Fibroblast of skin of left quadriceps (primary cell): ENCODE data around the gene RNU6-9.

ENCODE experiments used
- DNase-seq, 2 experiments: peaks; one replicate each; pipeline ENCODE4 v3.0.0-alpha.2; 2013; ENCODE audit warnings: low read depth in 2 of 2

The RNU6-9 gene

GRCh38 chr19:918481-919198 is 25.4 kb downstream of the RNU6-9 start:
- DNase-seq: no peak

DNA sequence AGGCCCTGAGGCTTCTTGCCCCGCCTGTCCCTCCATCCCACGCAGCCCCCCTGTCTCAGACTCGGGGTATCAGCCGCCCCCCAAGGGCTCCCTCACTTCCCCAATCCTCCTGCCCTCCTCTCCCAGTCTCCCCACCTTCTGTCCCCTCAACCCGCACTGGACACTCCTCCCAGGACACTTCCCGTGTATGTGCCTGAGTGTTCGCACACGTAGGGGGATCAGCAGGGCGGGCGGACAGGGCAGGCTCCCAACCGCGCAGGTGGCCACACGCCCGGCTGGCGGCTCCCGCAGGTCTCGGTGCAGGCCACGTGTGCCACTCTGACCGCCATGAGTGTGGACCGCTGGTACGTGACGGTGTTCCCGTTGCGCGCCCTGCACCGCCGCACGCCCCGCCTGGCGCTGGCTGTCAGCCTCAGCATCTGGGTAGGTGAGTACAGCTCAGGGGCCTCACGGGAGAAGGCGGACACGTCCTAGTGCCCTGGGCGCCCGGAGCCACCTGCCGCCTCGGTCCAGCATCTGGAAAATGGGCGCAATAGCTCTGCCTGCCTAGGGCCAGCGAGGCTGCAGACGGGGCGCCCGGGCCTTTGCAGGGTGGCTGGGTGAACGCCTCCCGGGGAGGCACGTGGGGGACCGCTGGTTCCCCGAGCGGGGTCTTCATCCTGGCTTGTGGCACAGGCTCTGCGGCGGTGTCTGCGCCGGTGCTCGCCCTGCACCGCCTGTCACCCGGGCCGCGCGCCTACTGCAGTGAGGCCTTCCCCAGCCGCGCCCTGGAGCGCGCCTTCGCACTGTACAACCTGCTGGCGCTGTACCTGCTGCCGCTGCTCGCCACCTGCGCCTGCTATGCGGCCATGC is 26.1 kb downstream of the RNU6-9 start:
- no peak for DNase-seq

GRCh38 chr19:920051-920864 is 27.0 kb downstream of the RNU6-9 start:
- no peak for DNase-seq

DNA sequence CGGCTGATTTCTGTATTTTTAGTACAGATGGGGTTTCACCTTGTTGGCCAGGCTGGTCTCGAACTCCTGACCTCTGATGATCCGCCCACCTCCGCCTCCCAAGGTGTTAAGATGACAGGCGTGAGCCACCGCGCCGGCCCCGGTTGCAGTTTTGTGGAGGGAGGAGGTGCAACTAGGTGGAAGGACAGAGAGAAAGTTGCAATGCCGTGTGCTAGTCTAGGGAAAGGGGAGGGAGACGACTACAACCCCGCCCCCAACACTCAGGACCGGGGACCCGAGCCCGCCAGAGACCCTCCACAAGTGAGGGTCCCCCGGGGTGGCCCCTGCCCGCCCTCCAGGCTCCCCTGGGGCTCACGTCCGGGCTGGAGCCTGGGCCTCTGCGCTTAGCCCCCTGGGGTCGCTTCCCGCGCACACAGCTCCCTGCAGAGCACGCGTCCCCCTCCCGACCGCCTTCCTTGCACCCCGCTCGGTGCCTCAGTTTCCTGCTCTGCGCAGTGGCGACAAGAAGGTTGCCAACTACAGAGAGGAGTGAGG is 31.3 kb downstream of the RNU6-9 start:
- no peak for DNase-seq

- DNase-seq: no peak
Measured at GRCh38 chr19:925087-925525, 31.8 kb downstream of the RNU6-9 start.

DNA sequence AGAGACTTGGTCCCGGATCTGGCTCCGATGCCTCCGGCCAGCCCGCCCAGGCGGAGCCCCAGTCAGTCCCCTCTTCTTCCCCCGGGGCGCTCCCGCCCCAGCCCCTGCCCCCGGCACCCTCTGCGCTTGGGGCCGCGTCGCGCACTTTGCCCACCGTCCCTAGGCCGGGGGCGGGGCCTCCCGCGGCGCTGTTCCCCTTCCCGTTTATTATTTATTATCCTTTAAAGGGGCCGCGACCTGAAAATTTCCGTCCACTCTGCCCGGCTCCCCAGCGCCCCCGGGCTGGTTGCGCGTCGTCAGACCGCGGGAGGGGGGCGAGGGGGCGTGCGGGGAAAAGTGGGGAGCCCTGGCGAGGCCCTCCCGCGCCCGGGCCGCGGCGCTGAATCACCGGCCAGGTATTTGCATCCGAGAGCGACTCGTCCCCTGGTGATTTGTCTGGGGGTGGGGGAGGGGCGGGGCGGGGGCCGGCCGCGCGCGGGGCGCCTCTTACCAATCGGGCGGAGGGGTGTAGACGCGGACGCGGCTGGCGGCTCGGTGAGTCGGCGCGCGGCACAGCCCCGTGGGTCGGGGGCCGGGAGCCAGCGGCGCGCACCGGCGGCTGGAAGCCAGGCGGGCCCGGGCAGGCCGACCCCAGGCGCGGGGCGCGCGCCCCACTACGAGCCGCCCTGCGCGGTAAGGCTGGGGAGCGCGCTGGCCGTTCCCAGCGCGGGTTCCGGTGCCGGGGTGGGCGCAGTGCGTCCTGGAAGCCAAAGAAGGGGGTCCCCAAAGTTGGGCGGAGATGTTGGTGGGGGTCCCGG is 32.4 kb downstream of the RNU6-9 start, which contains the start of gene ARID3A:
Gene ARID3A, plus strand, starts transcription at position 510 of the 797 bp plus-strand sequence. CDS start 3,494 bp downstream, outside the sequence.
- DNase-seq: peak; percentile 71 to 75

DNA sequence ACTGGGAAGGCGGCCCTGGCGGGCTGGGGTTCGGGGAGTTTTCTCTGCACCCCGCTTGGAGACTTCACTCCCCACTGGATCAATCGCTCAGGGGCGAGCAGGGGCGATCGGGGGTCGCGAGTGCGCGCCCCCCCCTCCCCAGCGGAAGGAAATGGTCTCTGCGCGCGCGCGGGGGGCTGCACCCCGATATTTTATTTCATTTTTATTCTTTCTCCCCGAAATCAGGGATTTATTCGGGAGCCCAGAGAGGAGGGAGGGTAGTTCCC is 33.0 kb downstream of the RNU6-9 start:
- no peak for DNase-seq

GRCh38 chr19:926589-927350 is 33.5 kb downstream of the RNU6-9 start:
- DNase-seq: no peak

DNA sequence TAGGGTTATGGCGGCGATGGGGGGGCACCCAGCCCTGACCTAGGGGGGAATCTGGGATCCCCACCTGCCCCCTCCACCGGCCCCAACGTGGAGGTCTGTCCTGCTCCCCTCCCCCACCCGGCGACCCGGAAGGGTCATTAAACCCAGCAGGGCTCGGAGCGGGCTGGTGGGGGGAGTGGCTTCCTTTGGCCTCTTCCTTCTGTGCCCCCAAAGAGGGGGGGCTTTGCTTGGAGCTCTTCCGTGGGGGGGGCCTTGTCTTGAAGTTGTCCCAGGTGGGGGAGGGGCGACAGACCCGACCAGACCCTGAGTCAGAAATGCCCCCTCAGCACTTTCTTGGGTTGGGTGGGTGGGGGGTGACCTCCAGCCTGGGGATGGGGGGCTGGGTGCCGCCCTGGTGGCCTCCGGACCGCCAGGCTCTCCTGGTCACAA is 34.1 kb downstream of the RNU6-9 start:
- no peak for DNase-seq

- DNase-seq: no peak
Measured at GRCh38 chr19:927780-928401, 34.6 kb downstream of the RNU6-9 start.

GRCh38 chr19:928471-929202 is 35.4 kb downstream of the RNU6-9 start:
- no peak for DNase-seq

DNA sequence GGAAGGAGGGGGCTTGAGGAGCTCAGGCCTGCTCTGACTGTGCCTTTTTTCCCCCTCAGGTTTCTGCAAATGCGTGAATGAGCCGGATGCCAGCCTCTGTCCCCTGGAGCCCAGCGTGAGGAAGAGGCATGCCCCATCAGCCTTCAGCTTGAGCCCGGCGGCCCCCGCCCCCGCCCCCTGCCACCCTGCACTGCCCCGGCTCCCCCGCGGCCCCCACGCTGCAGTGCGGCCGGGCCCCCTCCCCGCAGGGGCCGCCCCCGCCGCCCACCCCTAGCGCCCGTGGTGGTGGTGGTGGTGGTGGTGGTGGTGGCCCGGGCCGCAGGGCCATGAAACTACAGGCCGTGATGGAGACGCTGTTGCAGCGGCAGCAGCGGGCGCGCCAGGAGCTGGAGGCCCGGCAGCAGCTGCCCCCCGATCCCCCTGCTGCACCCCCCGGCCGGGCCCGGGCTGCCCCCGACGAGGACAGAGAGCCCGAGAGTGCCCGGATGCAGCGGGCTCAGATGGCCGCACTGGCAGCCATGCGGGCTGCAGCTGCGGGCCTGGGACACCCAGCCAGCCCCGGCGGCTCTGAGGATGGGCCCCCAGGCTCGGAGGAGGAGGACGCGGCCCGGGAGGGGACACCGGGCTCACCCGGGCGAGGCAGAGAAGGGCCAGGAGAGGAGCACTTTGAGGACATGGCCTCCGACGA is 36.1 kb downstream of the RNU6-9 start:
- DNase-seq: no peak

DNA sequence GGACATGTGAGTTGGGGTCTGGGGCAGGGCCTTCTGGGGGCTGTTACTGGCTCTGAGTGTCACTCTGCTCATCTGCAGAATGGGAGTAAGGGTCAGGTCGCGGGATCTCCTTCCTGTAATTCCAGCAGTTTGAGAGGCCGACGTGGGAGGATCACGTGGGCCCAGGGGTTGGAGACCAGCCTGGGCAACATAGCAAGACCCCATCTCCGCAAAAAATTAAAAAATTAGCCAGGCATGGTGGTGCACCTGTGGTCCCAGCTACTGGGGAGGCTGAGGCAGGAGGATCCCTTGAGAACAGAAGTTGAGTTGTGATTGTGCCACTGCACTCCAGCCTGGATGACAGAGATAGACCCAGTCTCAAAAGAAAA is 36.6 kb downstream of the RNU6-9 start:
- no peak for DNase-seq

DNA sequence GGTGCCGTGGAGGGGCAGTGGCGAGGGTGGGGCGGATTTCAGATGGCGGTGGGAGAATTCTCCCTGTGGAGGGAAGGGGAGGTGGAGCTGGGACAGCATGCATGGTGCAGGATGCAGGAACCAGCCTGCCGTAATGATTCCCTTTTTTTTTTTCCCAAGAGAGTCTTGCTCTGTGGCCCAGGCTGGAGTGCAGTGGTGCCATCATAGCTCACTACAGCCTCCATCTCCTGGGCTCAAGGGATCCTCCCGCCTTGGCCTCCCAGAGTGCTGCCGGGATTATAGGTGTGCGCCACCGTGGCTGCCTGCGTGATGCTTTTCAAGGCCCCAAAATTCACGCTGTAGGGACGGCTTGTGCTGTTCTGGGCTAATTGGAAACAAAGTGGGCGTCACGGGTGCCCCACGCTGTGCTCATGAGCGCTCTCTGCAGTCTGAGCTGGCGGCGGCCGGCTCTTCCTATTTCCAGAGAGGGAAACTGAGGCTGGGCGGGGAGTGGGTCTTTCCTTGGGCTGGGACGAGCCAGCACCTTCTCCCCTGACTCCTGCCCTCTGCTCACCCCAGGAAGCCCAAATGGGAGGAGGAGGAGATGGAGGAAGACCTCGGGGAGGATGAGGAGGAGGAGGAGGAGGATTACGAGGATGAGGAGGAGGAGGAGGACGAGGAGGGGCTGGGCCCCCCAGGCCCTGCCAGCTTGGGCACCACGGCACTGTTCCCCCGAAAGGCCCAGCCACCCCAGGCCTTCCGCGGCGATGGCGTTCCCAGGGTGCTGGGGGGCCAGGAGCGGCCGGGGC is 38.8 kb downstream of the RNU6-9 start:
- no peak for DNase-seq

- DNase-seq: no peak
Measured at GRCh38 chr19:932648-933552, 39.6 kb downstream of the RNU6-9 start.

DNA sequence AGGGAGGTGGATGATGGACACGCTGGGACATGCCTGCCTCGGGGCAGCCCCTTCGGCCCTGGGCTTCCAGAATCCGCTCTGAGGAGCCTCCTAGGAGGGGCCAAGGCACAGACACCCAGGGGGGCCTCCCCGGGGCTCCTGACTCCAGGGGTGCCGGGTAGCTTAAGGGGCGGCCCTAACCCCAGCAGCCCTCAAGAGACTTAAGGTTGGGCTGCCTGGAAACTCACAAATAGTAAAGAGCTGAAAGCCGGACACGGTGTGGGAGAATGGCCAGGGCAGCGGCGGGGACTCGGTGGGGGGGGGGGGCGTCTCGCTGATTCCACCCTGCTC is 40.2 kb downstream of the RNU6-9 start:
- no peak for DNase-seq
